HEK293 (cell line): ENCODE results near the gene MAP7.

Source experiments
- ZNF274 ChIP-seq, 2 experiments: fragments of 200-500 bp in 1 of 2; fragments of 450-650 bp in 1 of 2; sonication (Bioruptor generic) in 1 of 2; formaldehyde crosslinking in 1 of 2; IDR thresholded peaks; 2 replicates each; pipeline versions ENCODE4 v1.5.1 to v1.6.1; 2014 to 2016; ENCODE audit warnings: borderline replicate concordance in 1 of 2, inconsistent platforms in 1 of 2, low read length in 1 of 2, missing biosample characterization in 1 of 2, missing genetic modification characterization in 1 of 2
- ZNF548 ChIP-seq: fragments of 450-650 bp; formaldehyde crosslinking; IDR thresholded peaks from 2 replicates; pipeline ENCODE4 v1.5.1; 2016; ENCODE audit warnings: missing biosample characterization, missing genetic modification characterization
- ZNF639 ChIP-seq: fragments of 450-650 bp; formaldehyde crosslinking; IDR thresholded peaks from 2 replicates; pipeline ENCODE4 v1.5.1; 2016; ENCODE audit warnings: missing biosample characterization, missing genetic modification characterization

GRCh38 chr6:136494710-136495109, 55.5 kb downstream of the MAP7 start:
- TF ChIP-seq ZNF274 (IDR thresholded peaks at IDR 0.05; ENCODE audit: low read length): no peak
- TF ChIP-seq ZNF274 (tag by site-specific recombination; IDR thresholded peaks at IDR 0.05; ENCODE audit: borderline replicate concordance): no peak
- TF ChIP-seq ZNF548 (tag by site-specific recombination): no peak
- TF ChIP-seq ZNF639: no peak
